ENCODE data around the gene ARHGAP11B.

GRCh38 chr15:30675126-30675525 lies 49.2 kb downstream of the ARHGAP11B start:
- TF ChIP-seq ATF1 (CRISPR knock-in tag; IDR thresholded peaks at IDR 0.05) (no peak), SOX15 (CRISPR knock-in tag; IDR thresholded peaks at IDR 0.05) (no peak), CTCF (IDR thresholded peaks at IDR 0.05) (no peak), HMGXB4 (CRISPR knock-in tag; IDR thresholded peaks at IDR 0.05) (no peak), CREB1 (CRISPR knock-in tag; IDR thresholded peaks at IDR 0.05) (no peak), ATF2 (CRISPR knock-in tag; IDR thresholded peaks at IDR 0.05; ENCODE audit: borderline replicate concordance, low read depth) (no peak), ELF4 (CRISPR knock-in tag; IDR thresholded peaks at IDR 0.05; ENCODE audit: low read depth) (no peak), ARID4B (CRISPR knock-in tag; IDR thresholded peaks at IDR 0.05; ENCODE audit: borderline replicate concordance) (no peak), ZNF219 (CRISPR knock-in tag; IDR thresholded peaks at IDR 0.05; ENCODE audit: borderline replicate concordance) (no peak)
